Lung (tissue), 12 donors: ENCODE data around the gene TLE3. TPM values are rescaled to one million over a fixed set of nuclear protein-coding genes. Genes with fewer than 3 reads are reported as not detected.

Experiments used
- ATAC-seq: fragments of 200-7000 bp; cut with Tn5 transposase; one replicate; pipeline ENCODE4 v1.9.1; 2020; ENCODE audit warnings: moderate number of reproducible peaks; ENCODE audit not compliant: insufficient read depth, low FRiP score
- DNase-seq, 3 donors: peaks; one replicate each; pipeline ENCODE4 v3.0.0-alpha.2; 2013 to 2017
- H3K27ac ChIP-seq, 2 donors: one replicate each; pipeline ENCODE4 v1.5.1; 2013; ENCODE audit warnings: mild to moderate bottlenecking in 2 of 2, moderate library complexity in 2 of 2, control low read depth in 1 of 2, inconsistent platforms in 1 of 2, low read depth in 1 of 2, low read length in 1 of 2
- H3K27me3 ChIP-seq, 3 donors: one replicate each; pipeline ENCODE4 v1.5.1; 2013; ENCODE audit warnings: low read length in 2 of 3; ENCODE audit not compliant: control insufficient read depth in 3 of 3, insufficient read depth in 3 of 3
- H3K36me3 ChIP-seq, 4 donors: one replicate each; pipeline ENCODE4 v1.5.1; 2013; ENCODE audit warnings: low read length in 4 of 4, mild to moderate bottlenecking in 1 of 4, moderate library complexity in 1 of 4; ENCODE audit not compliant: control insufficient read depth in 4 of 4, insufficient read depth in 4 of 4
- H3K4me1 ChIP-seq, 5 donors: one replicate each; pipeline ENCODE4 v1.5.1; 2013; ENCODE audit warnings: low read length in 5 of 5, mild to moderate bottlenecking in 2 of 5, moderate library complexity in 1 of 5; ENCODE audit not compliant: control insufficient read depth in 5 of 5, insufficient read depth in 5 of 5
- H3K4me3 ChIP-seq: one replicate; pipeline ENCODE4 v1.5.1; 2013; ENCODE audit warnings: mild to moderate bottlenecking, control low read depth, moderate library complexity
- H3K9ac ChIP-seq, 2 donors: one replicate each; pipeline ENCODE4 v1.5.1; 2013; ENCODE audit warnings: low read length in 2 of 2, control low read depth in 1 of 2; ENCODE audit not compliant: insufficient read depth in 1 of 2
- H3K9me3 ChIP-seq, 4 donors: one replicate each; pipeline ENCODE4 v1.5.1; 2013; ENCODE audit warnings: low read length in 3 of 4, mild to moderate bottlenecking in 1 of 4, moderate library complexity in 1 of 4; ENCODE audit not compliant: control insufficient read depth in 4 of 4, insufficient read depth in 3 of 4
- CTCF ChIP-seq: IDR thresholded peaks from 2 replicates; pipeline ENCODE4 v1.5.1; 2012; ENCODE audit warnings: mild to moderate bottlenecking; ENCODE audit errors: control extremely low read depth, extremely low read depth
- WGBS, 2 donors: extraction: QIAGEN DNeasy Blood & Tissue Kit; methylation state at CpG; one replicate each; pipeline ENCODE4 v1.1.7; 2013; 5-methylcytosine and 5-hydroxymethylcytosine counted together
- polyA plus RNA-seq, 2 donors: library from polyadenylated mRNA; stranded (reverse); fragments of 200-250 nt; gene quantifications; one replicate each; pipeline ENCODE4 v1.2.1, GENCODE V29; 2013
- total RNA-seq, 2 donors: library from RNA; depleted of rRNA in 1 of 2; stranded (reverse); fragments of >200 nt in 1 of 2; gene quantifications; one replicate each; pipeline ENCODE4 v1.2.1, GENCODE V29; 2014 to 2021
- donor health status: control.
- donor health status: control.
- donor health status: Bipolar disorder and iron deficiency.
- donor health status: healthy.
- donor health status: DM: yes; HTN: yes; CAD: no.

Gene TLE3
- total and polyA plus RNA-seq, 4 donors, result 22.7 to 77.3 (median 73.3) TPM

- Histone ChIP-seq H3K36me3 (peaks cover 4 to 15% (median 6%) of the 10 kb centered on the region in 4 donors), H3K9me3 (no peaks in the 10 kb centered on the region), H3K4me1 (peaks cover 0 to 28% (median 10%) of the 10 kb centered on the region in 5 donors), H3K27me3 (peaks cover 0 to 2% (median 0%) of the 10 kb centered on the region in 3 donors), H3K27ac (no peak overlapping the region), H3K4me3 (no peak overlapping the region), H3K9ac (no peak overlapping the region)
- ATAC-seq, result no peak
- DNase-seq, result no peak
- TF ChIP-seq CTCF, result no peak
These were observed 52.7 kb downstream of the TLE3 start for GRCh38 chr15:70045045-70045444.

GRCh38 chr15:70044168-70044567 is 53.5 kb downstream of the TLE3 start:
- ATAC-seq, result no peak
- DNase-seq, result no peak
- peaks cover 0 to 22% (median 7%) of the 10 kb centered on the region in 5 donors for H3K4me1 ChIP-seq
- peaks cover 0 to 3% (median 0%) of the 10 kb centered on the region in 3 donors for H3K27me3 ChIP-seq
- TF ChIP-seq CTCF, result no peak
- peaks cover 0 to 8% (median 0%) of the 10 kb centered on the region in 4 donors for H3K36me3 ChIP-seq
- no peaks in the 10 kb centered on the region for H3K9me3 ChIP-seq
- H3K9ac ChIP-seq, result no peak overlapping the region
- H3K27ac ChIP-seq, result no peak overlapping the region
- H3K4me3 ChIP-seq, result no peak overlapping the region
- WGBS, 2 donors, result 92 to 100% methylated on average over 3 of the region's 3 CpGs

GRCh38 chr15:70043590-70043989 is 54.1 kb downstream of the TLE3 start:
- H3K27me3 ChIP-seq, result peaks cover 0 to 3% (median 0%) of the 10 kb centered on the region in 3 donors
- 95 to 100% methylated on average over 1 of the region's 1 CpG for WGBS, 2 donors
- H3K4me3 ChIP-seq, result no peak overlapping the region
- DNase-seq, result no peak
- TF ChIP-seq CTCF, result no peak
- no peak overlapping the region for H3K27ac ChIP-seq
- H3K9ac ChIP-seq, result no peak overlapping the region
- peaks cover 0 to 16% (median 4%) of the 10 kb centered on the region in 5 donors for H3K4me1 ChIP-seq
- H3K9me3 ChIP-seq, result no peaks in the 10 kb centered on the region
- peaks cover 0 to 4% (median 0%) of the 10 kb centered on the region in 4 donors for H3K36me3 ChIP-seq
- ATAC-seq, result no peak
